Measurements from ENCODE around the gene CYP24A1. TPM values are rescaled to one million over a fixed set of nuclear protein-coding genes. Genes with fewer than 3 reads are reported as not detected.
"Not testable (repeated sequence)": the region's sequence is repeated elsewhere in the genome, so short reads cannot be mapped to it uniquely, and the experiment has no call there.

Gene CYP24A1
- total RNA-seq, 1 donor from 2014 or later = 10.4 TPM

GRCh38 chr20:54133434-54134427, 40.1 kb downstream of the CYP24A1 start:
- DNase-seq (ENCODE audit: low spot score) = peak; percentile 49

- DNase-seq (ENCODE audit: low spot score) = peak; percentile 50
Observed at GRCh38 chr20:54132612-54133433, 41.0 kb downstream of the CYP24A1 start.

GRCh38 chr20:54131675-54132611, 41.8 kb downstream of the CYP24A1 start:
- no peak for DNase-seq (ENCODE audit: low spot score)

GRCh38 chr20:54131125-54131524, 42.7 kb downstream of the CYP24A1 start:
- not testable (repeated sequence) for DNase-seq (ENCODE audit: low spot score)

GRCh38 chr20:54129350-54129749, 44.4 kb downstream of the CYP24A1 start:
- no peak for DNase-seq (ENCODE audit: low spot score)

- no peak for DNase-seq (ENCODE audit: low spot score)
Observed at GRCh38 chr20:54127855-54128574, 45.8 kb downstream of the CYP24A1 start.

GRCh38 chr20:54126806-54127655, 46.8 kb downstream of the CYP24A1 start:
- no peak for DNase-seq (ENCODE audit: low spot score)

GRCh38 chr20:54126328-54126727, 47.5 kb downstream of the CYP24A1 start:
- not testable (repeated sequence) for DNase-seq (ENCODE audit: low spot score)

- DNase-seq (ENCODE audit: low spot score) = peak; percentile 90
Observed at GRCh38 chr20:54123587-54124180, 50.1 kb downstream of the CYP24A1 start.

- DNase-seq (ENCODE audit: low spot score) = no peak
Observed at GRCh38 chr20:54122681-54123586, 50.9 kb downstream of the CYP24A1 start.

GRCh38 chr20:54122189-54122588, 51.6 kb downstream of the CYP24A1 start:
- no peak for DNase-seq (ENCODE audit: low spot score)

GRCh38 chr20:54119744-54120143, 54.0 kb downstream of the CYP24A1 start:
- no peak for DNase-seq (ENCODE audit: low spot score)

GRCh38 chr20:54118220-54119001, 55.4 kb downstream of the CYP24A1 start:
- no peak for DNase-seq (ENCODE audit: low spot score)

- DNase-seq (ENCODE audit: low spot score) = no peak
Observed at GRCh38 chr20:54116550-54117235, 57.1 kb downstream of the CYP24A1 start.

GRCh38 chr20:54115172-54115854, 58.5 kb downstream of the CYP24A1 start:
- DNase-seq (ENCODE audit: low spot score) = no peak

- no peak for DNase-seq (ENCODE audit: low spot score)
Observed at GRCh38 chr20:54114109-54114508, 59.7 kb downstream of the CYP24A1 start.

Data from ureter (tissue), 1 donor.